ENCODE measurements around the gene SLC22A16. TPM values are rescaled to one million over a fixed set of nuclear protein-coding genes. Genes with fewer than 3 reads are reported as not detected.

SLC22A16 gene
- total and polyA plus RNA-seq, 10 of the 15 experiments (the other 5 are each of a cell fraction or from before 2014, with no cell fraction given), result not detected

GRCh38 chr6:110394409-110394808, 82.0 kb downstream of the SLC22A16 start:
- Histone ChIP-seq H3K4me3 (no peak overlapping the region), H2AFZ (ENCODE audit: control insufficient read depth, low read depth, low read length) (no peak overlapping the region), H4K20me1 (ENCODE audit: control insufficient read depth, insufficient read depth) (no peaks in the 10 kb centered on the region), H3K4me2 (ENCODE audit: control insufficient read depth, insufficient read depth) (no peak overlapping the region), H3K9ac (ENCODE audit: control insufficient read depth, insufficient read depth, low read length) (no peak overlapping the region), H3K27ac (ENCODE audit: control insufficient read depth, insufficient read depth) (no peak overlapping the region), H3K4me1 (ENCODE audit: control insufficient read depth, insufficient read depth, low read length) (no peaks in the 10 kb centered on the region), H3K9me3 (replicated peaks; ENCODE audit: control insufficient read depth, insufficient read depth, low read length) (no peaks in the 10 kb centered on the region), H3K36me3 (ENCODE audit: control insufficient read depth in 2 of 2, insufficient read depth in 2 of 2, low read length in 1 of 2) (no peaks in the 10 kb centered on the region), H3K27me3 (replicated peaks in 1 of 2; ENCODE audit: control insufficient read depth in 2 of 2, insufficient read depth in 2 of 2, low read length in 1 of 2) (peaks cover 0 to 4% of the 10 kb centered on the region in 2 experiments; a peak in 2 of 4 replicates), H3K79me2 (ENCODE audit: control insufficient read depth, insufficient read depth, low read length) (no peaks in the 10 kb centered on the region)
- 78% methylated on average over 4 of the region's 4 CpGs for WGBS (ENCODE audit: insufficient coverage, insufficient replicate concordance, low lambda C conversion rate, missing lambda C conversion rate)
- DNase-seq (ENCODE audit: low read depth, low spot score), result no peak
- intact Hi-C loops (cut with micrococcal nuclease; ENCODE audit: unreplicated experiment), result loop anchor here (10.0 kb wide), 1 partner anchor 800 kb away; no protein-coding TSS in a partner anchor
- TF ChIP-seq CEBPB (IDR thresholded peaks at IDR 0.05; ENCODE audit: borderline replicate concordance in 1 of 2, low read depth in 2 of 2, low read length in 2 of 2) (no peak), IRF4 (IDR thresholded peaks at IDR 0.05; ENCODE audit: low read depth, low read length) (no peak), USF1 (IDR thresholded peaks at IDR 0.05; ENCODE audit: borderline replicate concordance, extremely low read length, insufficient read depth, low read depth, low read length) (no peak), ZNF217 (IDR thresholded peaks at IDR 0.05) (no peak), ZBTB33 (IDR thresholded peaks at IDR 0.05) (no peak), WRNIP1 (IDR thresholded peaks at IDR 0.05; ENCODE audit: borderline replicate concordance, low read depth, low read length) (no peak), BACH1 (IDR thresholded peaks at IDR 0.05; ENCODE audit: borderline replicate concordance) (no peak), HDAC6 (IDR thresholded peaks at IDR 0.05; ENCODE audit: unreplicated experiment) (no peak), GATAD2B (conservative IDR thresholded peaks at IDR 0.05; ENCODE audit: low read depth) (no peak), CHD4 (IDR thresholded peaks at IDR 0.05) (no peak)
- no peak for FAIRE-seq
- ChIA-PET POLR2A (no interaction called here), RAD21 (ENCODE audit: unreplicated experiment) (interaction anchor here (1.4 kb wide), 1 partner anchor 355 kb away, joined by 3 read pairs; no protein-coding TSS in a partner anchor), CTCF (interaction anchor here (0.7 to 7.1 kb wide), 5 partner anchors 9 to 380 kb away, joined by 3 to 98 read pairs (median 4); partner anchors contain the start of genes CDC40 and WASF1), SMC1A (ENCODE audit: uncharacterized antibody, unreplicated experiment) (interaction anchor here (0.6 to 1.4 kb wide), 6 partner anchors 9 to 355 kb away, joined by 3 read pairs; no protein-coding TSS in a partner anchor)
- no TSS peak for BruUV-seq (replicated peaks)
- no peak for ATAC-seq
- in situ Hi-C loops (cut with MboI), result loop anchor here (5.0 to 10.0 kb wide), 3 partner anchors 220 to 867 kb away; partner anchors contain the start of gene WASF1

All from GM12878 (cell line).